Stomach (tissue), 9 donors: ENCODE measurements around the gene MDH1. TPM values are rescaled to one million over a fixed set of nuclear protein-coding genes. Genes with fewer than 3 reads are reported as not detected.
"Not testable (repeated sequence)": the region's sequence is repeated elsewhere in the genome, so short reads cannot be mapped to it uniquely, and the experiment has no call there.

Experiments used
- DNase-seq, 2 donors: peaks; one replicate each; pipeline versions ENCODE4 v3.0.0 to v3.0.0-alpha.2; 2013 to 2019
- H3K27ac ChIP-seq, 5 donors: fragments of 200-600 bp in 4 of 5; sonication (generic) in 4 of 5; one replicate each; pipeline ENCODE4 v1.5.1; 2013 to 2019; ENCODE audit warnings: mild to moderate bottlenecking in 1 of 5, moderate library complexity in 1 of 5
- H3K27me3 ChIP-seq, 3 donors: fragments of 200-600 bp; sonication (generic); one replicate each; pipeline ENCODE4 v1.5.1; 2017 to 2019; ENCODE audit warnings: mixed run types in 1 of 3
- H3K36me3 ChIP-seq, 4 donors: fragments of 200-600 bp; sonication (generic); 1 replicate in 3 of 4; 2 replicates in 1 of 4; pipeline ENCODE4 v1.5.1; 2016 to 2019
- H3K4me1 ChIP-seq, 4 donors: fragments of 200-600 bp; sonication (generic); one replicate each; pipeline ENCODE4 v1.5.1; 2016 to 2019
- H3K4me3 ChIP-seq, 4 donors: fragments of 200-600 bp; sonication (generic) in 3 of 4; one replicate each; pipeline ENCODE4 v1.5.1; 2016 to 2019; ENCODE audit warnings: mild to moderate bottlenecking in 1 of 4
- H3K9me3 ChIP-seq, 4 donors: fragments of 200-600 bp; sonication (generic); one replicate each; pipeline ENCODE4 v1.5.1; 2016 to 2019
- CTCF ChIP-seq, 7 experiments: fragments of 450-650 bp in 4 of 7; fragments of 200-600 bp in 3 of 7; sonication (generic) in 3 of 7; IDR thresholded peaks; one replicate each; pipeline ENCODE4 v1.5.1; 2016 to 2019; ENCODE audit warnings: antibody characterized with exemption in 7 of 7, control low read depth in 2 of 7, mild to moderate bottlenecking in 1 of 7
- EP300 ChIP-seq: sonication (generic); formaldehyde crosslinking; IDR thresholded peaks from one replicate; pipeline ENCODE4 v1.6.1; 2017; ENCODE audit warnings: antibody characterized with exemption
- POLR2A ChIP-seq, 4 donors: fragments of 450-650 bp; IDR thresholded peaks; one replicate each; pipeline ENCODE4 v1.6.1; 2016; ENCODE audit warnings: antibody characterized with exemption in 4 of 4, control low read depth in 2 of 4, mild to moderate bottlenecking in 1 of 4, moderate library complexity in 1 of 4
- POLR2AphosphoS5 ChIP-seq, 3 donors: sonication (generic); formaldehyde crosslinking; IDR thresholded peaks; one replicate each; pipeline ENCODE4 v1.6.1; 2016; ENCODE audit warnings: antibody characterized with exemption in 3 of 3
- WGBS, 5 donors: extraction: QIAGEN DNeasy Blood & Tissue Kit in 3 of 5; methylation state at CpG; one replicate each; pipeline versions ENCODE4 v1.1.5 to v1.1.7; 2013 to 2018; 5-methylcytosine and 5-hydroxymethylcytosine counted together
- intact Hi-C: fragments of 100-400 bp; cut with DNase I; formaldehyde crosslinking; loops from one replicate; pipeline ENCODE4 v1.15.1; 2023; ENCODE audit warnings: low total_unique reads
- polyA plus RNA-seq, 3 donors: library from polyadenylated mRNA; stranded (reverse); fragments of 200-250 nt; gene quantifications; one replicate each; pipeline ENCODE4 v1.2.3, GENCODE V29; 2013
- total RNA-seq, 5 donors: library from RNA; depleted of rRNA; stranded (reverse); fragments of >200 nt; gene quantifications; one replicate each; pipeline versions ENCODE4 v1.1.0 to v1.2.3, GENCODE V29; 2014 to 2016
- donor health status: healthy with polysubstance abuse.
- donor health status: Bipolar disorder and iron deficiency.
- donor health status: healthy.

MDH1 gene
- total and polyA plus RNA-seq, 8 donors, result 34.2 to 326 (median 218) TPM

- intact Hi-C loops, result no loop called here
Measured at GRCh38 chr2:63600881-63601460, 12.2 kb downstream of the MDH1 start.

GRCh38 chr2:63604666-63605065 lies 15.9 kb downstream of the MDH1 start:
- Histone ChIP-seq H3K4me1 (peaks cover 0 to 22% (median 9%) of the 10 kb centered on the region in 4 donors), H3K27ac (no peak overlapping the region), H3K4me3 (no peak overlapping the region), H3K9me3 (no peaks in the 10 kb centered on the region), H3K36me3 (peaks cover 41 to 81% (median 78%) of the 10 kb centered on the region in 4 donors), H3K27me3 (no peaks in the 10 kb centered on the region)
- intact Hi-C loops, result no loop called here
- DNase-seq, result no peak
- 87 to 93% (median 91%) methylated on average over 4 of the region's 4 CpGs for WGBS, 5 donors
- TF ChIP-seq POLR2AphosphoS5 (IDR thresholded peaks at IDR 0.05), result no peak
- TF ChIP-seq EP300, result no peak

More at GRCh38 chr2:63600881-63601460, 12.2 kb downstream of the MDH1 start:
- DNase-seq, result no peak
- TF ChIP-seq POLR2A (IDR thresholded peaks at IDR 0.05), result no peak
- no peak for TF ChIP-seq POLR2AphosphoS5 (IDR thresholded peaks at IDR 0.05)
- no peak for TF ChIP-seq EP300
- no peak for TF ChIP-seq CTCF (IDR thresholded peaks at IDR 0.05)
- Histone ChIP-seq H3K9me3 (no peaks in the 10 kb centered on the region), H3K36me3 (peaks cover 37 to 98% (median 94%) of the 10 kb centered on the region in 4 donors), H3K4me1 (peaks cover 0 to 30% (median 14%) of the 10 kb centered on the region in 4 donors), H3K4me3 (no peak overlapping the region), H3K27ac (peak overlapping the region in 1 of 5 donors; percentile 17), H3K27me3 (no peaks in the 10 kb centered on the region)
- WGBS, 5 donors, result 24 to 50% (median 32%) methylated on average over 1 of the region's 1 CpG

GRCh38 chr2:63608865-63609264 lies 20.1 kb downstream of the MDH1 start:
- WGBS, 5 donors, result 66 to 75% (median 72%) methylated on average over 8 of the region's 8 CpGs
- intact Hi-C loops, result not testable (repeated sequence)

GRCh38 chr2:63610525-63610924 lies 21.8 kb downstream of the MDH1 start:
- H3K4me1 ChIP-seq, result no peaks in the 10 kb centered on the region
- WGBS, 5 donors, result 91 to 99% (median 96%) methylated on average over 4 of the region's 4 CpGs
- H3K4me3 ChIP-seq, result no peak overlapping the region
- no peak overlapping the region for H3K27ac ChIP-seq
- H3K36me3 ChIP-seq, result peaks cover 16 to 24% (median 23%) of the 10 kb centered on the region in 4 donors
- no peak for DNase-seq
- no peaks in the 10 kb centered on the region for H3K27me3 ChIP-seq
- H3K9me3 ChIP-seq, result no peaks in the 10 kb centered on the region
- intact Hi-C loops, result no loop called here
- no peak for TF ChIP-seq CTCF (IDR thresholded peaks at IDR 0.05)
- TF ChIP-seq POLR2A (IDR thresholded peaks at IDR 0.05), result no peak
- no peak for TF ChIP-seq POLR2AphosphoS5 (IDR thresholded peaks at IDR 0.05)
- TF ChIP-seq EP300, result no peak

More at GRCh38 chr2:63608865-63609264, 20.1 kb downstream of the MDH1 start:
- not testable (repeated sequence) for H3K4me1 ChIP-seq, DNase-seq, H3K9me3 ChIP-seq, H3K4me3 ChIP-seq, H3K27me3 ChIP-seq, H3K27ac ChIP-seq
- H3K36me3 ChIP-seq, result peaks cover 31 to 41% (median 40%) of the 10 kb centered on the region in 4 donors

- Histone ChIP-seq H3K27ac (no peak overlapping the region), H3K4me1 (no peaks in the 10 kb centered on the region), H3K36me3 (no peaks in the 10 kb centered on the region), H3K27me3 (no peaks in the 10 kb centered on the region), H3K9me3 (no peaks in the 10 kb centered on the region), H3K4me3 (no peak overlapping the region)
- DNase-seq, result no peak
- intact Hi-C loops, result no loop called here
- TF ChIP-seq EP300, result no peak
- TF ChIP-seq POLR2A (IDR thresholded peaks at IDR 0.05), result no peak
- TF ChIP-seq CTCF (IDR thresholded peaks at IDR 0.05), result no peak
- no peak for TF ChIP-seq POLR2AphosphoS5 (IDR thresholded peaks at IDR 0.05)
- WGBS, 5 donors, result 55 to 79% (median 64%) methylated on average over 2 of the region's 2 CpGs
Measured at GRCh38 chr2:63613391-63613901, 24.7 kb downstream of the MDH1 start.
